Activated gamma-delta T cell treated with anti-CD3 and anti-CD28 coated beads, Interleukin-2, amount 50 U/mL, for 16 hours (primary cell): ENCODE measurements around the gene MPIG6B.

Source experiments
- DNase-seq: peaks from one replicate; pipeline ENCODE4 v3.0.0-alpha.2; 2020; ENCODE audit warnings: low read depth

MPIG6B gene

GRCh38 chr6:31768363-31769257 is 45.4 kb downstream of the MPIG6B start:
- DNase-seq, result no peak

- peak; percentile 68 for DNase-seq
Observed at GRCh38 chr6:31769684-31770371, 46.7 kb downstream of the MPIG6B start.

- no peak for DNase-seq
Observed at GRCh38 chr6:31770860-31771259, 47.7 kb downstream of the MPIG6B start.

GRCh38 chr6:31771992-31772358 is 48.8 kb downstream of the MPIG6B start:
- no peak for DNase-seq

DNA sequence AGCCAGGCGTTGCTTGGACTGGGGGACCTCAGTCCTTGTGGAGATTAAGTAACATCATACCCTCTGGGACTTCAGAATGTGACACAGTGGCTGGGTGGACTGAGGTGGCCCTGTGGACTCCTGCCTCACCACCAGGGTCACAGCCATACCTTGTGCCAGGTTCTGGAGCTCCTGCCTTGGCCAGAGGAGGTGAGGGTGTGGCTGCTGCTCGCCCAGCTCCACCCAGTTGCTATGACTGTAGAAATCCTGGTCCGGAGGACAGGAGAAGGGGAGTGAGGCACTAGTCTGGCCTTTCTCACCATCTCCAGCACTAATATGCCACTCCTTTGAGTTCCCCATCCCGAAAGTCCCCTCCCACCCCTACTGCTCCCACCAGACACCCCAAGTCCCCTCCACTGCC is 52.0 kb downstream of the MPIG6B start:
- no peak for DNase-seq

DNA sequence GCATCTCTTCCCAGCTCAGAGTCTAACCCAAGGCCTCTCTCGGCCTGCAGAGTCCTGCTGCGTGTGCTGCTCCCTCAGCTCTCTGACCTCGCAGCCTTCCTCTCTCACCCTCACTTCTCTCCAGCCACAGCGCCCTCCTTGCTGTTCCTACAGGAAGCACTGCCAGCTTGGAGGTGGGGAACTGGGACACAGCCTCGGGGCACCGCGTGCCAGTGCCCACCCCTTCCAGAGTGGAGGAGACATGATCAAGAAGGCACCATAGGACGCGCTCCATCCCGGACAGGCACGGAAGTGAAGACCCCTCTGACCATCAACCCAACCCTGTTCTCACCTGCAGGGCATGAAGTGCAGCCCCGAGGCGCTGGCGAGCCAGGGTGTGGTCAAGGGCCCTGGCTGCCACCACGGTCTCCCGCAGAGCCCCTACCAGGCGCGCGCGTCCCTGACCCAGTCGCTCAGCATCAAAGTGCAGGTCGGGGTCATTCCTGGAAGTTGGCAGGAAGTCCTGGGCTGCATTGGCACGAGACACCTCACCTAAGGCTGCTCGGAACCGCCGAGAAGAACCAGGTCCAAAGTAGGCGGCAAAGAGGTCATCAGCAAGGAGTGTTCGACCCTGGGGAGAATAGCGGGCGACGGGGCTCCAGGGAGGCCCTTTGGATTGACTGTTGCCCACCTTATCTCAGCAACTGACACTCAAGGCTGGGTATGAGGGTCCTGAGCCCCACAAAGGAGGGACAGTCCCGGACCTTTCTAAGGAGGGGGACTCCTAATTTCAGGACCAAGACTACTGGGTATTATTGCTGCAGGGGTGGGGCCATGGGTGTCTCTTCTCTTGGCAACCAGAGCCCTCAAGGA is 52.7 kb downstream of the MPIG6B start:
- DNase-seq, result no peak
